DMS79 treated with DMSO at 0.1 percent for 48 hours (cell line): ENCODE measurements around the gene ACOD1.

Experiments used
- DNase-seq: peaks from one replicate; lab custom pipeline; 2025; lab: John Stamatoyannopoulos, UW

The ACOD1 gene

GRCh38 chr13:76991796-76992547 lies 43.7 kb downstream of the ACOD1 start, which contains the start of gene CLN5:
Gene CLN5 (plus strand): TSS chr13:76992081. CDS start chr13:76992099, 18 bp downstream.
- peak; percentile 67 for DNase-seq

- no peak for DNase-seq
Measured at GRCh38 chr13:76992548-76993001, 44.3 kb downstream of the ACOD1 start.

GRCh38 chr13:76993021-76993420 lies 44.7 kb downstream of the ACOD1 start:
- no peak for DNase-seq

- DNase-seq = no peak
Measured at GRCh38 chr13:76993473-76993872, 45.2 kb downstream of the ACOD1 start.

- no peak for DNase-seq
Measured at GRCh38 chr13:76994281-76994680, 46.0 kb downstream of the ACOD1 start.

GRCh38 chr13:77000475-77000874 lies 52.2 kb downstream of the ACOD1 start:
- no peak for DNase-seq

GRCh38 chr13:77001540-77001939 lies 53.2 kb downstream of the ACOD1 start:
- no peak for DNase-seq

- no peak for DNase-seq
Measured at GRCh38 chr13:77001963-77002587, 53.8 kb downstream of the ACOD1 start.

GRCh38 chr13:77002590-77003190 lies 54.4 kb downstream of the ACOD1 start:
- DNase-seq = no peak
